ENCODE measurements around the gene MOV10L1. TPM values are rescaled to one million over a fixed set of nuclear protein-coding genes. Genes with fewer than 3 reads are reported as not detected.

The MOV10L1 gene
- total RNA-seq, 1 donor from 2014 or later: 3.5 TPM

GRCh38 chr22:50078246-50078645 is 11.6 kb upstream of the MOV10L1 start:
- no peak for DNase-seq (ENCODE audit: low spot score in 2 of 2, unreplicated experiment in 2 of 2)
- TF ChIP-seq CTCF (IDR thresholded peaks at IDR 0.05; ENCODE audit: unreplicated experiment): no peak
- H3K9me3 Mint-ChIP-seq: no peaks in the 10 kb centered on the region
- no peak overlapping the region for H3K27ac Mint-ChIP-seq
- no peak overlapping the region for H3K4me3 Mint-ChIP-seq
- H3K36me3 Mint-ChIP-seq: no peaks in the 10 kb centered on the region
- H3K27me3 Mint-ChIP-seq (ENCODE audit: low read depth): no peaks in the 10 kb centered on the region
- H3K4me1 Mint-ChIP-seq: peaks cover 17% of the 10 kb centered on the region

- Mint-ChIP-seq H3K36me3 (no peaks in the 10 kb centered on the region), H3K4me1 (peaks cover 21% of the 10 kb centered on the region), H3K27ac (peak overlapping the region; percentile 53), H3K27me3 (ENCODE audit: low read depth) (no peaks in the 10 kb centered on the region), H3K4me3 (no peak overlapping the region), H3K9me3 (no peaks in the 10 kb centered on the region)
- no peak for DNase-seq (ENCODE audit: low spot score in 2 of 2, unreplicated experiment in 2 of 2)
- TF ChIP-seq CTCF (IDR thresholded peaks at IDR 0.05; ENCODE audit: unreplicated experiment): no peak
These were observed 11.0 kb upstream of the MOV10L1 start for GRCh38 chr22:50078761-50079160.

GRCh38 chr22:50080077-50080465 is 9.7 kb upstream of the MOV10L1 start:
- no peaks in the 10 kb centered on the region for H3K27me3 Mint-ChIP-seq (ENCODE audit: low read depth)
- no peak for DNase-seq (ENCODE audit: low spot score in 2 of 2, unreplicated experiment in 2 of 2)
- H3K4me3 Mint-ChIP-seq: no peak overlapping the region
- no peak overlapping the region for H3K27ac Mint-ChIP-seq
- H3K4me1 Mint-ChIP-seq: peaks cover 31% of the 10 kb centered on the region
- no peaks in the 10 kb centered on the region for H3K36me3 Mint-ChIP-seq
- H3K9me3 Mint-ChIP-seq: no peaks in the 10 kb centered on the region
- TF ChIP-seq CTCF (IDR thresholded peaks at IDR 0.05; ENCODE audit: unreplicated experiment): no peak

- no peak overlapping the region for H3K4me3 Mint-ChIP-seq
- TF ChIP-seq CTCF (IDR thresholded peaks at IDR 0.05; ENCODE audit: unreplicated experiment): no peak
- H3K27ac Mint-ChIP-seq: no peak overlapping the region
- no peaks in the 10 kb centered on the region for H3K36me3 Mint-ChIP-seq
- no peaks in the 10 kb centered on the region for H3K27me3 Mint-ChIP-seq (ENCODE audit: low read depth)
- H3K4me1 Mint-ChIP-seq: peaks cover 39% of the 10 kb centered on the region
- H3K9me3 Mint-ChIP-seq: no peaks in the 10 kb centered on the region
- DNase-seq (ENCODE audit: low spot score in 2 of 2, unreplicated experiment in 2 of 2): no peak
These were observed 8.2 kb upstream of the MOV10L1 start for GRCh38 chr22:50081426-50082196.

- no peak for TF ChIP-seq CTCF (IDR thresholded peaks at IDR 0.05; ENCODE audit: unreplicated experiment)
- no peaks in the 10 kb centered on the region for H3K36me3 Mint-ChIP-seq
- no peak overlapping the region for H3K27ac Mint-ChIP-seq
- H3K4me3 Mint-ChIP-seq: no peak overlapping the region
- peaks cover 41% of the 10 kb centered on the region for H3K4me1 Mint-ChIP-seq
- DNase-seq (ENCODE audit: low spot score in 2 of 2, unreplicated experiment in 2 of 2): no peak
- no peaks in the 10 kb centered on the region for H3K9me3 Mint-ChIP-seq
- no peaks in the 10 kb centered on the region for H3K27me3 Mint-ChIP-seq (ENCODE audit: low read depth)
These were observed 7.5 kb upstream of the MOV10L1 start for GRCh38 chr22:50082197-50082715.

All from mesothelial cell of epicardium (in vitro differentiated cells).